Epithelial cell of esophagus (primary cell): ENCODE data around the gene CDKAL1.

Source experiments
- DNase-seq: peaks from one replicate; pipeline ENCODE4 v3.0.0; 2010; ENCODE audit warnings: low read depth
- H3K4me3 ChIP-seq: 2 replicates; pipeline ENCODE4 v1.5.1; 2011; ENCODE audit warnings: mild to moderate bottlenecking, low read length, control low read depth
- TF ChIP-seq, protein P1 (sequence below): IDR thresholded peaks from 2 replicates; pipeline ENCODE4 v1.5.1; 2011; ENCODE audit warnings: low read depth, mild to moderate bottlenecking, low read length, control low read depth, inconsistent platforms; ENCODE audit not compliant: insufficient read depth; ENCODE audit errors: missing control alignments

The CDKAL1 gene

DNA sequence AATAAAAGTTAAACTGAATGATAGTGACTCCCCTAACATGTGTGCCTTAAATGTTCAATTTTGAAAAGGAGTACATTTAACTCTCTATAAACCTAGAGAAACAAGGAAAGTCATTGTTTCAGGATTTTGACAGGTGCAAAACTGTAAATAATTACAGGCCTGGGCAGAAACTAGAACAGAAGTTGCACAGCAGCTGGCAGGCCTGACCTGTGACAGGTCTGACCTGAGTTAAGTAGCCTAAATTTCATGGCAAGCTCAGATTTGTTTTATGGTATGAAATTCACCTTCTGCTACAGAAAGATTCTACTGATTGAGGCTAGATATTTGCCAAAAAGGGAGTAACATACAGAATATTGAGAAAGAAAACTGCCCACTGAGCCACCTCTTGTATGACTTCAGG, 166.1 kb downstream of the CDKAL1 start:
- TF ChIP-seq, protein P1, sequence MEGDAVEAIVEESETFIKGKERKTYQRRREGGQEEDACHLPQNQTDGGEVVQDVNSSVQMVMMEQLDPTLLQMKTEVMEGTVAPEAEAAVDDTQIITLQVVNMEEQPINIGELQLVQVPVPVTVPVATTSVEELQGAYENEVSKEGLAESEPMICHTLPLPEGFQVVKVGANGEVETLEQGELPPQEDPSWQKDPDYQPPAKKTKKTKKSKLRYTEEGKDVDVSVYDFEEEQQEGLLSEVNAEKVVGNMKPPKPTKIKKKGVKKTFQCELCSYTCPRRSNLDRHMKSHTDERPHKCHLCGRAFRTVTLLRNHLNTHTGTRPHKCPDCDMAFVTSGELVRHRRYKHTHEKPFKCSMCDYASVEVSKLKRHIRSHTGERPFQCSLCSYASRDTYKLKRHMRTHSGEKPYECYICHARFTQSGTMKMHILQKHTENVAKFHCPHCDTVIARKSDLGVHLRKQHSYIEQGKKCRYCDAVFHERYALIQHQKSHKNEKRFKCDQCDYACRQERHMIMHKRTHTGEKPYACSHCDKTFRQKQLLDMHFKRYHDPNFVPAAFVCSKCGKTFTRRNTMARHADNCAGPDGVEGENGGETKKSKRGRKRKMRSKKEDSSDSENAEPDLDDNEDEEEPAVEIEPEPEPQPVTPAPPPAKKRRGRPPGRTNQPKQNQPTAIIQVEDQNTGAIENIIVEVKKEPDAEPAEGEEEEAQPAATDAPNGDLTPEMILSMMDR = no peak
- DNase-seq = peak; percentile 15

DNA sequence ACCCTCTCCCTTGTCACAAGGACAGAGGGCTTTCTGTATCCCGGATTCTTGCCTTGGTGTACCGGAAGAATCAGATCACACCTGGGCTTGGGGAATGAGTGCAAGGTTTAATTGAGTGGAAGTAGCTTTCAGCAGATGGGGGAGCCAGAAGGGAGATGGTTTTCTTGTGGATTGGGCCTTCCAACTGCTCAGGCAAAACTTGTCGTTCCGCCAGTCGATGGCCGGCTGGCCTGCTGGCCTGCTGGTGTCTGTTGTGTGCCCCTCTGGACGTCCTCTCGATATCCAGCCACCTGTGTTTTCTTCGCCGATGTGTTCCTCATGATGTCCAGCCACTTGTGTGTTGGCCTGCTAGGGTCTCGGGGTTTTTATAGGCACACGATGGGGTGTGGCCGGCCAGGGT, 168.1 kb downstream of the CDKAL1 start:
- TF ChIP-seq, protein P1 = no peak
- DNase-seq = no peak

More for the DNA sequence above, 166.1 kb downstream of the CDKAL1 start:
- H3K4me3 ChIP-seq = no peak overlapping the region

DNA sequence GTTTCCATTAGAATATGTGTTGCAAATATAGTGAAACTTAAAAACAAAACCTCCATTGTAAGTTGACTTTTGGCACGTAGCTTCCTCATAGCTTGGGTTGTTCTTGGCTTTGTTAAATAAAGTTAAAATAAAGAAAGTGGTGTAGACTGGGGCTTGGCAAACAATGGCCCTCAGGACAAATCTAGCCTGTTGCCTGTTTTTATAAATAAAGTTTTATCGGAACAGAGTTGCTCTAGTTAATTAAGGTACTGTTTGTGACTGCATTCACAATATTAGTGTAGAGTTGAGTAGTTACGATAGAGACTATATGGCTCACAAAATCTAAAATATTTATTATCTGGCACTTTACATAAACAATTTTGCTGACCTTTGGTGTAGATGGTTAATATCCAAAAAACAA, 168.8 kb downstream of the CDKAL1 start:
- no peak for DNase-seq
- no peak overlapping the region for H3K4me3 ChIP-seq
- TF ChIP-seq, protein P1 = no peak

More for the DNA sequence above, 168.1 kb downstream of the CDKAL1 start:
- no peak overlapping the region for H3K4me3 ChIP-seq

DNA sequence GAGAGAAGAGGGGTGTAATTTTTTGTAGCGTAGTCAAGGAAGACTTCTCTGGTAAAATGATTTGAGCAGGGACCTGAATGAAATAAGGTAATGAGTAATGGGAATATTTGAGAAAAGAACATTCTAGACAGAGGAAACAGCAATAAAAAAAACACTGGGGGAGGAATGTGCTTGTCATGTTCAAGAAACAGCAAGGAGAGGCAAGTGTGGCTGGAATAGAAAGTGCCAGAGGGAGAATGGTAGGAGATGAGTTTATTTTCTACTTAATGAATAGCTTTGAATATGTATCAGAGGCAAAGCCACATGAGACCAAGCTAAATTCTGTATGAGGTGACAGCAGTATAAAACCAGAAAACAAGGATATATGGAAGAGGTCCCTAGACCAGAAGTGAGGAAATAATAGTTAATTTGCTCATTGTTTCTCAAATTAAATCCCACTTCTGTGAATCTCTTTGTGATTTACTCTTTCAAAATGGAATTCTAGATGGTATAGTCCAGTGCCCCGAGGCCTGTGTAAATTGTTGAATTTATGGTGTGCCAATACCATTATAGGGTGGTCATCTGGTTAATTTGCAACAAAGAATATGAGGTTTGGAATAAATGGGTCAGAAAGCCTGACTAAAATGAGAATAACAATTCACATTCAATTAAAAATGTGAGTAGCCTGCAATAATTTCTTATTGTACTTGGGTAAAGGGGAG, 170.2 kb downstream of the CDKAL1 start:
- TF ChIP-seq, protein P1 = no peak
- H3K4me3 ChIP-seq = no peak overlapping the region

DNA sequence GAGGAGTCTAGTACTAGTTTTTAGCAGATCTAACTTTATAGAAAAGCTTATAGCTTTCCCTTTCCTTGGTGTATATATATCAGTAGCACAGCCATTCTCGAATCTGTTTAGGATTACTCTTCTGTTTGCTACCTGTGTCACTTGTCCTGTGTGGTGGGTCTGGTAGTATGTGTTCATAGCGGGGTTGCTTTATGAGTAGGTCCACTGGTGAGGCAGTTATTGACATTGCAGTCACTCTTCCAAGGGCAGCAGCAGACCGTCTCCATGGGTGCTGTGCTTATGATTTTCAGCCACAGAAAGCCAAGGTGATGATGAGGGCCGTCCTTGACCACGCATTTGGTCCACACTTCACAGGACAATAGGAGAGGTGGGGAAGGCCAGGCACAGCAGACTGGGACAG, 171.5 kb downstream of the CDKAL1 start:
- no peak overlapping the region for H3K4me3 ChIP-seq
- DNase-seq = no peak
- TF ChIP-seq, protein P1 = no peak

More for the DNA sequence above, 170.2 kb downstream of the CDKAL1 start:
- peak; percentile 18 for DNase-seq

DNA sequence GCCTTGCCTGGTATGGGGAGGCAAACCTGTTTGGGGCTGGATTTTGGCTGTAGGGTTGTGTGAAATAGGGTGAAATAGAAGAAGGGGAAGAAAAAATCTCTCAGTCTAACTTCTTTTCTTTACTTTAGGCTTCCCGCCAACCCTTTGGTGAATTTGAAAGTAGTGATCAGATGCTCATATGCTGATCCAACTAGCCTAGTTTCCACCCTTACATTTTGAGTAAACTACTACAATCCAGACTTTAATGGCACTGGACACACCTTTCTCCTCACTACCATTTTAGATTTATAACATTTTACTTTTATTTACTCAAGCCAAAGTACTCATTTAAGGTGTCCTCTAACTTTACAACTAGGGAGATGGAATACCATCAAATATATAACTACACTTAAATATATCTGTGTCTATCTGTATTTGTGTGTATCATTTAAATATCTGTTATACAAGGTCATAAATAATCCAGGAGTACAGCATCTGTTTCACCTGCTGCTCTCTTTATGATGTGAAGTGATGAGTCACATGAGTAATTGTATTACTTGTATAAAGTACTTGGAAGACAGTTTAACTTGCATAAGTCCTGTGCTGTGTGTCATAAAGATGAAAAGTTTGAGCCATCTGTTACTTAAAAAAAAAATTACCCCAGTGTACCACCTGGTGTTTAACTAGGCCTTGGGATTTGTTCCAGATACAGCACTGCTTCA, 172.1 kb downstream of the CDKAL1 start:
- TF ChIP-seq, protein P1 = no peak
- peak; percentile 51 for DNase-seq
- no peak overlapping the region for H3K4me3 ChIP-seq
